Activated CD4-positive, alpha-beta T cell treated with anti-CD3 and anti-CD28 coated beads for 24 hours (primary cell): ENCODE data around the gene MKLN1.

Source experiments
- DNase-seq, 2 donors: peaks; one replicate each; pipeline ENCODE4 v3.0.0-alpha.2; 2020; ENCODE audit warnings: low read depth in 2 of 2

The MKLN1 gene

DNA sequence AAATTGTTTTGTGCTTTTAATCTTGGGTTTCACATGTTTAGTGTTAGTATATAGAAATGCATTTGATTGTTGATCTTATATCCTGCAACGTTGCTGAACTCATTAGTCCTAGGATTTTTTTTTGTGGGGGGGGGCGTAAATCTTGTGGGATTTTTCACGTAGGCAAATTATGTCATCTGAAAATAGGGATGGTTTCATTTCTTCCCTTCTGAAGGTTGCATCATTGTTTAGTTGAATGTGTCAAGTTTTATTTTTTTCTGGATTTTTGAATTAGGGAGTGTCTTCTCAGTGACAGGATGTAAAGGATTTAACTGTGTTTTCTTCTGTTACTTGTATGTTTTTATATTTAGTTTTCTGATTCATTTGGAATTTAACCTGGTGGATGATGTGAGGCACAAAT is 26.7 kb downstream of the MKLN1 start:
- no peak for DNase-seq

DNA sequence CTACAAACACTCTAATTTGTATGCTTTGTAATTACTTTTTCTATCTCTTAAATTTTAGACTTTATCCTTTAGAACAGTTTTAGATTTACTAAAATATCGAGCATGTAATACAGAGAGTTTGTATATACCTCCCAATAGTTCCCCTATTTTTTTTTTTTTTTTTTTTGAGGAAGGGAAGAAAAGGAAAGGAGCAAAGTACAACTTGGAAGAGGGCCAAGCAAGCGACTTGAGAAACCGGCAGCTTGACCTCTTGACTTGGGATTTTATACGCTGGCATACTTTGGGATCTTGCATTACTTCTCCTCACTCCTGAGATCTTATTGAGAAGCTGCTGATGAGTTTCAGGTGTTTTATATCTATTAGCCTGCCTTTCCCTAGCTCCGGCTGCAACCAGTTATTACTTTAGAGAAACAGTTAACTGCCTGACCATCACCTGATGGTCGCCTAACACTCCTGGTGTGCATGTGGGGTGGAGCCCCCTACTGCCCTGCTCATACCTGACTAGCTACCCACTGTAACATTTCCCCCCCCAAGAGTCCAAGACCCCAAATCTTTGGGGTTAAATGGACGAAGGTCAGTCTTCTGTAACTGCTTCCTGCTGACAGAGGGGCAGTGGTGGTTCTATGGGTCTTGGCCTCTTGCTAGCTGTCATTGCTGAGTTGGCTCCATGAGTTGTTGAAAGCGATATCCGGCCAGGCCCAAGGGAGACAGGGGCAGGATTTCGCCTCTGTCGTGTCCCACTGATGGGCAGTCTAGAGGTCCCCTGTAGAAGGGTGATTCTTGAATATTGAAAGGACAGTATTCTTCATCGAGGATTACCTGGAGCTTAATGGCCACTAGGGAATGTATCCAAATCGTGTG is 28.5 kb downstream of the MKLN1 start:
- DNase-seq, result no peak

DNA sequence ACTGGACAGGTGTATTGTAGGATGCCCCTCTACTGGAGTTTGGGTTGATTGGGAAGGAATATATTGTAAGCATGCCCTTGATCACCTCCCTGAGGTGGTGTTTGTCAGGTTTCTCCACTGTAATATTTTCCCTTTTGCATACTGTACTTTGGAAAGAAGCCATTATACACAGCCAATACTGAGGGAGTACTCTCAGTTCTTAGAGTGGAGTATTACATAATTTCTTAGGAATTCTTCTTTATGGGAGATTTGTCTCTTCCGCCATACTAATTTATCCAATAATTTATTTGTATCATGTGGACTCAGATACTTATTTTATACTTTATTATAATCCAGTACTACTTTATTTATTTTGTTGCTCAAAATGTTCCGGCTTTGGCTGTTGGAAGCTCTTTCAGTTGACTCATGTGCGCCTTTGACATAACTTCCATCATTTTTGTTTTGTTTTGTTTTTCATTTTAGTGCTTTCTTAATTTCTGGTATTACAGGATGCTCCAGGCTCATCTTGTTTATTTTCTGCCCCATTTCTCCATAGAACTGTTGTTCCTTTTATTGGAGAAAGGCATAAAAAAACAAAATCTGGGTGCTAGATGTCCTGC is 29.7 kb downstream of the MKLN1 start:
- no peak for DNase-seq

DNA sequence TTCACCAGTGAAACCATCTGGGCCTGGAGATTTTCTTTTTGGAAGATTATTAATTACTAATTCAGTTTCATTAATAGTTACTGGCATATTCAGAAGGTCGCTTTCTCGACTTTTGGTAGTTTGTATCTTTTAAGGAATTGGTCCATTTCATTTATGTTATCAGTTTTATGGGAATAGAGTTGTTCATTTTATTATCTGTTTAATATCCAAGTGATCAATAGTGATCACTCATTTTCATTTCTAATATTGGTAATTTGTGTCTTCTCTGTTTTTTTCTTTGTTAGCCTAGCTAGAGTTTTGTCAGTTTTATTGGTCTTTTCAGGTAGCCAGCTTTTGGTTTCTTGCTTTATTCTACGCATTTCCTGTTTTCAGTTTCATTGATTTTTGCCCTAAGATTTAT is 31.0 kb downstream of the MKLN1 start:
- no peak for DNase-seq

DNA sequence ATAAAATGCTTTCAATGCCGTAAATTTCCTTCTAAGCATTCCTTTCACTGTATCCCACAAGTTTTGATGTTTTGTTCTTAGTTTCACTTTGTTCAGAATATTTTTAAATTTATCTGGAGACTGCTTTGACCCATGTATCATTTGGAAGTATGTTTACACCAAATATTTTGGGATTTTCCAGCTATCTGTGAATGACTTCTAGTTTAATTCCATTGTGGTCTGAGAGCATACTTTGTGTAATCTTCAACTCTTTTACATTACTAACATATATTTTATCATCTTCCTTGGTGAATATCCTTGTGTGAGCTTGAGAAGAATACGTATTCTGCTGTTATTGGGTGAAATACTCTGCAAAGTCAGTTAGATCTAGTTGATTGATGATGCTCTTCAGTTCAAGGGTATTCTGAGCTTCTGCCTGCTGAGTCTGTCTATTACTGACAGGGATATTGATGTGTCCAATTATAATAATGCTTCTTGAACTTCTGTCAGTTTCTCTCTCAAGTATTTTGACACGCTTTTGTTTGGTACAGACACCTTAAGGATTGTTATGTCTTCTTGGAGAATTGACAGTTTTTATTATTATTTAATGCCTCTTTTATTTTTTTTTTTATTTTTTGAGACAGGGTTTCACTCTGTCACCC is 31.6 kb downstream of the MKLN1 start:
- DNase-seq, result no peak

DNA sequence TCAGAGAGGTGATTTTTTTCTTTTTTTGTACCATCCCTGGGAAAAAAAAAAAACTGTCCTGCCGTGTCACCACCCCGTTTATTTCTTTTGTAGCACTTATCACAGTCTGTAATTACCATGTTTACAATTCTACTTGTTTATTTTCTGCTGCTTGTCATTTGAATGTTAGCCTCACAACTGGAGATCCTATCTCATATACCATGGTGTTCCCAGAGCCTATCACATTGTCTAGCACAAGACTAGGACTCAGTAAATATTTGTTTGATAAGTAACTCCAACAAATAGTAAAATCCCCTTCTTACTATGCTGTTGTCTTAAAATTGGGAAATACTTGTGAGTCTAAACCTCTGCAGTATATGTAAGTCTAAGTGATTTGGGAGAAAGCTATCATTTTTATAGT is 36.0 kb downstream of the MKLN1 start:
- DNase-seq, result no peak

DNA sequence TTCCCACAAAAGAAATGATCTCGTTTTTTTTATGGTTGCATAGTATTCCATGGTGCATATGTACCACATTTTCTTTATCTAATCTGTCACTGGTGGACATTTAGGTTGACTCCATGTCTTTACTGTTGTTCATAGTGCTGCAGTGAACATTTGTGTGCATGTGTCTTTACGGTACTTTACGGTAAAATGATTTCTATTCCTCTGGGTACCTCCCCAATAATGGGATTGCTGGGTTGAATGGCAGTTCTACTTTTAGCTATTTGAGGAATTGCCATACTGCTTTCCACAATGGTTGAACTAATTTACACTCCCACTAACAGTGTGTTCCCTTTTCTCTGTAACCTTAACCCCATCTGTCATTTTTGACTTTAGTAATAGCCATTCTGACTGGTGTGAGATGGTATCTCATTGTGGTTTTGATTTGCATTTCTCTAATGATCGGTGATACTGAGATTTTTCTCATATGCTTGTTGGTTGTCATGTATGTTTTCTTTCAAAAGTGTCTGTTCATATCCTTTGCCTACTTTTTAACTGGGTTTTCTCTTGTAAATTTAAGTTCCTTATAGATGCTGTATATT is 37.2 kb downstream of the MKLN1 start:
- DNase-seq, result no peak

DNA sequence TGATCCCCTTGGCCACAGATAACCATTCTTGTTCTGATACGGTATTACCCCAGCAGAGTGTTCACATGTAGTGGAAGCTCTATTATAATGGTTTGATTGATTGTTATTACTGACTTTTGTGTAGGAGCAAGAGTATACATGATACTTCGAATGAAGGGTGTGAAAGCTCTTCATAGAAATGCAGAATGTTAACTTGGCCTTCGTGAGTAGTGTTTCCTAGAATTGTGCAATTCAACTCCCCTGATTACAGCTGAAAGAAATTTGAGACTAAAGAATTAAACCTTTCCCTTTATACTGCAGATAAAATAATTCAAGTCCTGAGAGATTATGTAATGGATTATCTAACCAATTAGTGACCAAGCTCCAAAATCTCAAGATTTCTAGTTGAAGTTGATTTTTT is 38.2 kb downstream of the MKLN1 start:
- no peak for DNase-seq

DNA sequence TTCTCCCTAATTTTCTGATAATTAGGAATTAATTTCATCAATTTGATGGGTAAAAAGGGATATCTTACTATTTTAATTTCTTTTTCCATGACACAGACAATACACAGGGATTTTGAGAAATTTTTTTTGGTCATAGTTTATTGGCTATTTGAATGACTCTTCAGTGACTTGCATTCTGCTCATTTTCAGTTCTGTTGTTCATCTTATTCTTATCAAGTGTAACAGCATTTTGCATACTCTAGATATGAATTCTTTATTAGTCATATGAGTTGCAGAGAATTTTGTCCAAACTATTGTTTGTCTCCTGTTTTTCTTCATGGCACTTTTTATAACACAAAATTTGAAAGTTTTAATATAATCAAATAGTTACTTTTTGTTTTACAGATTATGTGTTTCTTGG is 41.7 kb downstream of the MKLN1 start:
- no peak for DNase-seq

DNA sequence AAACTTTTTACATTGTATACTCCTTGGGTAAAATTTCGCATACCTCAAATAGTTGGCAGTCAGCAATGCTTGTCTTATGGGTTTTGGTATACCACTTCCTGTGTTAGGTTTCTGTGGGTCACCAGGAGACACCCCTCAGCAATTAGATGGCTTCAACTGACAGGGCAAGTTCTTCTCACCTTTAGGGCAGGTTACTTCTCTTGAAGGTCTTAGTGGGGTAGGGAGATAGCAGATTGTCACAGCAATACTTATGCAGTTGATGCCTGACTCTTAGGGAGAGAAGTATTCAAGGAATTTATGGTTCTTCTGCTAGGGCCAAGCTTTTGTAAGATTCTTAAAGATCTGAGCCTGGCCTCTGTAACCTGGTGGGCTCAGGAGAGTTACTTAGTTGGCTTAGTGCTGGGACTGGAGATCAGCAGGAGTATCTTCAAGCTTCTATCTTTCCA is 42.9 kb downstream of the MKLN1 start:
- DNase-seq, result no peak

DNA sequence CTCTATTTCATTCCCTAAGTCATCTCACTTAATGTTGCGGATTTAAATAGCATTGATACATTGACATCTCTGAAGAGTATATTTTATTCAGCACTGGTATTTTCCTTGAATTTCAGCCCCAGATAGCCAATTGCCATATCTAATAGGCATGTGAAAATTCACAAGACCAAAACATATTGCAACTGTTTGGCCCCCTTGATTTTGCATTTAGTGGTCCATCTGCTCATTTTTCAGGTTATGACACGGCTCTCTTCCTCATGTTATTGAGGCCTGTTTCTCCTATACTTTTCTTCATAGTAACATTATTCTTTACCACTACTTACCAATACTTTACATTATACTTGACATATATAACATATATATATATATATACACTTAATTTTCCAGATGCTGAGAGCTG is 43.7 kb downstream of the MKLN1 start:
- DNase-seq, result no peak

DNA sequence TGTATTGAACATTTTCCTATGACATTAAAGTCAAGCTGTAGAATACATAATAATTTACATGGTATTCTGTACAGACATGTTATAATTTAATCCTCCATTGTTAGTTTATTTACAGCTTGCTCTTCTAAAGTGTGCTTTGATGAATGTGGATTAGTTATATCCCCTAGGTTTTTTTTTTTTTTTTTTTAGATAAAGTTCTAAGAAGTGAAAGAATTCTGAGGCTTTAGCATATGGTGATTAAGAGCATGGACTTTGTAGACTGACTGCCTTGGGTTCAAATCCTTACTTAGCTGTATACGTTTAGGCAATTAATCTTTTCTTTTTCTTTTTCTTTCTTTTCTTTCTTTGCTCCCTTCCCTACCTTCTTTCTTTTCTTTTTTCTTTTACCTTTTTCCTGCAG is 44.9 kb downstream of the MKLN1 start:
- no peak for DNase-seq

DNA sequence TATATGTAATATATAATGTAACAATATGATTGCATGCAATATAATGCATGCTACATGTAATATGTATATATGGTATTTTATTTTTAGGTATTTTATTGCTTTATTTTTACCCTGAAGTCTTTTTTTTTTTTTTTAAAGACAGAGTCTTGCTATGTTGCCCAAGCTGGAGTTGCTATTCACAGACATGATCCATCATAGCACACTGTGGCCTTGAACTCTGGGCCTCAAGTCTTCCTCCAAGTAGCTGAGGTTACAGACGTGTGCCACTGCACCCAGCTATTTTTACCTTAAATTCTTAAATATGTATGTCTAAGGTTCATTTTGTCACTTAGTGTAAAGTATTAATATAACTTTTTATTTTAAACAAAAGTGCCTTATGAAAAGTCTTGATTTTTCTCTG is 47.1 kb downstream of the MKLN1 start:
- DNase-seq, result no peak

DNA sequence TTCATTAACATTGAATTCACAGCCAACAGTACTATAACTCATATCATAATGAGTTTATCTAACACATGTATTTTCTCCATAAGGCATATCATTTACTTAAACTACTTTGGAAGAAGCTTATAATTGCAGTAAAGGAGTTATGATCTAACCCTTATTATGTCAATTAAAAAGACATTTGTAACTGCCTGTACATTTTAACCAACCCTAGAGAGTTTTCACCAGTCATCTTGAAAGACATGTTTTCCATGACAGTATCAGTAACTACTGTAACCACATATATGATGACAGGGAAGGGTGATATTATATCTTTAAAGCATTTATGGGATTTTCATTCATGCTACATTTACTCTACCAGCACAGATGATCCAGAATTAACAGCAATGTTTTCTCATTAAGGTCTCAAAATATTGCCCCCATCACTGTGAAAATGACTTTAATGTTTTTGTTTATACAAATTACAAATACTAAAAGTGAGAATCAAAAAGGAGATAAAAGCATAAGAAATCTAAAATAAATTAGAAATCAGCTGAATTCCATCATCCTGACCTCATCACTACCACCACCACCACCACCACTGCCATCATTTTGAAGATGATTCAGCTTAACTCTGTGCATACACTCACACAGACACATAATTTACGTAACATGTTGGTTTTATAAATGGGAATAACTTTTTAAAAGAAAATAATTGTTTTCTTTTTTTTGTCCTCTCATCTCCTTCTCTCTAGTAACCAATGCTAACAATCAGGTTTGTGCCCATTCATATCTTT is 53.6 kb downstream of the MKLN1 start:
- no peak for DNase-seq

DNA sequence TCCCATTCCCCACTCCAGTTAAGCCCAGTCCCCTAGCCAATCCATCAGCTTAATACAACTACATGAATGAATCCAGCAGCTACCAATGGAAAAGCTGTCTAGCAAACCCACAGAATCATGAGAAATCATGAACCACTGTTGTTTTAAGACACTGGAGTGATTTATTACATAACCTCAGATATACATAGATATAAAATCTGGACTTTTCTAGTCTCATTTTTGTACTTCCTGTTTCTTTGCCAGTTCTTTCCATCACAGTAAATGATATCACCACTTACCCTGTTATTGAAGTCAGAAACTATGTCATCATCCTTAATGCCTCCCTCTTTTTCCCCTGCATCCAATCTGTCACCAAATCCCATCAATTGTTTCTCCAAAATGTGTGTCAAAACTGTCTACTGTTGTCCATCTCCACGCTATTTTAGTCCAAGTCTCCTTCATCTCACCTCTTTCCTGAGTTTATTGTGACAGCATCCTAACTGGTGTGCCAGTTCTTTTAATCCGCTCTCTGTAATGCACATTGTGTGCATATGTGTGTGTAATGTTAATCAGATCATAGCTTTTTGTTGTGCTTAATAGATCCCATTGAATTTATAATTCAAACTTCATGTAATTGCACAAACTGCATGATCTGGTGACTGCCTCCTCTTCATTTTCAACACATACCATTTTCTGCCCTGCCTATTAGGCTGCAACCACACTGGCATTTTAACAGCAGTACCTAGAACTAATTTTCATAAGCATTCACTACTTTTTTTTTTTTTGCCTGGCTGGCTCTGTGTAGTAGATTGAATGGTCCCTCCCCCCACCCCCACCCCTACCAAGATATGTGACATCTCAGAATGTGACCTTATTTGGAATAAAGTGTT is 56.0 kb downstream of the MKLN1 start:
- no peak for DNase-seq

DNA sequence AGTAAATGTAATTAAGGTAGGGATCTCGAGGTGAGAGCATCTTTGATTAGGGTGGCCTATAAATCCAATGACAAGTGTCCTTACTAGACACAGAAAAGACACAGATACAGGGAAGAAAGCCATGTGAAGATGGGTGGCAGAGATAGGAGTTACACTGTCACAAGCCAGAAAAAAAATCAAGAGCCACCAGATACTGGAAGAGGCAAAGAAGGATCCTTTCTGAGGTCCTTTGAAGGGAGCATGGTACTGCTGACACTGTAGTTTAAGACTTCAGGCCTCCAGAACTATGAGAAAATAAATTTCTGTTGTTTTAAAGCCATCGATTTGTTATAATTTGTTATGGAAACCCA is 56.6 kb downstream of the MKLN1 start:
- no peak for DNase-seq

DNA sequence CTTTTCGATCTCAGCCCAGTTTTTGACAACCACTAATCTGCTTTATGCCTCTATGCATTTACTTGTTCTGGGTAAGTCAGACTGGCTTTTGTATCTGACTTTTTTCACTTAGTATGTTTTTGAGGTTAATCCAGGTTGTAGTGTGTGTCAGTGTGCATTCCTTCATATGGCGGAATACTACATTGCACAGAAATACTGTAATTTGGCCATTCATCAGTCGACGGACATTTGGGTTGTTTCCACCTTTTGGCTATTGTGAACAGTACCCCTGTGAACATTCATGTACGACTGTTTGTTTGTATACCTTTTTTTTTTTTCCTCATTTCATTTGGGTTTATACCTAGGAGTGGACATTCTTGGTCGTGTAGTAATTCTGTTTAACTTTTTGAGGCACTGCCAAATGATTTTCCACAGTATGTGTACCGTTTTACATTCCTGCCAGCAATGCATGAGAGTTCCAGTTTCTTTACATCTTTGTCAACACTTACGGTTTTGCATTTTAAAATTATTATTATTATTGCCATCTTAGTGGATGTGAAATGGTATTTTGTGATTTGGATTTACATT is 57.4 kb downstream of the MKLN1 start:
- no peak for DNase-seq

DNA sequence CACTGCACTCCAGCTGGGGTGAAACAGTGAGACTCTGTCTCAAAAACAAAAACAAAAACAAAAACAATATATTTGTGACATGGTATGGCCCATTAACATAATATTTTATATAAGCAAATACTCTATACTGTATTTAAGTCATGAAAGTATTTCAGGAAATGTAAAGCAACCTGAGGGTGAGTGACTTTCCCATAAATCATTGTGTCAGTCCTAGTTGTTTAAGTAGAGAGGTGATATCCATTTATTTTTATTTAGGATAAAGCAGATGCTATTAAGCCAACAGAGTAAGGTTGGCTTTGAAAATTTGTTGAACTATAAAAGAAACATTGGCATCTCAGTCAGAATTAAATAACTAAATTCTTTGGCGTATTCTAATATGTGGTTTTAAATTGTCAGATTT is 60.5 kb downstream of the MKLN1 start:
- no peak for DNase-seq

DNA sequence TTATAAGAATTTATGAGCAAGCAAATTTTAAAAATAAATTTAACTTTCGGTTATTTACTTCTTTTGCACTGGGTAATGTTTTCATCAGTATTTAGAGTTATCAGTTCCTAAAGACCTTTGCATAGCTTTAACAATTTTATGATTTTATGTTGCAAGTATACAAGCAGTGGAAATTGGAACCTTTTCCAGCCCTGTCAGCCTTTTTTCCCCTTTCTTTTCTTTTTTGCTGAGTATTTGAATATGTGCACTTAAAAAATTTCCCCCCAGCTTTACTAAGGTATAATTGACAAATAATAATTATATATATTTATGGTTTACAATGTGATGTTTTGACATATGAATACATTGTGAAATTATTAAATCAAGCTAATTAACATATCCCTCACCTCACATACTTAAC is 62.6 kb downstream of the MKLN1 start:
- DNase-seq, result no peak

DNA sequence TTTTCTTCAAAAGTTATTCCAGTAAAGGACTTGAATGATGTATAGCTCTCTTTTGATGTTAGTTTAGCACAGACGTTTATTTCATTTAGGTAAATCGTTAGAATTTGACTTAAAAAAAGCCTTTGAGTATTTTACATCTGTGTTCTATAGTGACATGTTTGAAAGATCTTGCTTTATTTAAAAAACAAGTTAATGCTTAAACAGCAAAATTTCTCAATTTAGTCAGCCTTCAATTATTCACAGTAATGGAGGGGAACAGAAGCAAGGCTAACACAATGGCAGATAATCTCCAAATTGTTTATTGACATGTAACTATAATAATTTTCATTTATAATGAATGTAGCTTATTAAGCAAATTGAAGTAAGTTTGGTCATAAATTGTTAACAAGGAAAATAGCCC is 63.5 kb downstream of the MKLN1 start:
- DNase-seq, result no peak

DNA sequence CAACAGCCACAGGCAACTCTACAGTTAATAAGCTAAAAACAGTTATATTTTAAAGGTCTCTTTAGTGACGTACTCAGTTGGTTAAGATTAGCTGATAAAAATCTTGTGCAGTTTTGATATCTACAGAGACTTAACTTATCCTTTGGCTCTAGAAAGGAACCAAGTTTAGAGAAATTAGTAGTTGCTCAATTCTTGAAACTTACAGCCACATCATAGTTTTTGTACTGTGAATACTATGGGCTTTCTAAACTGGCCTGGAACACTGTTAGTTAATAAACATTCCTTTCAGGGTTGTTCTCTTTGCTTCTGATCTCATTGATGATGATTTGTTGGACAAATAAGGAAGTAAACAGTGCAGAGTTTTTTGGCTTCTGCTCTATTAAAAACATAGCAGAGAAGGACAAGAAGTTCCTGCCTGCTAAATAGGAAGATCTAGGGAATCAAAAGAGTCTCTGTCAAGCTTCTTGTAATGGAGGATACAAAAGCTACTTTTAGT is 73.1 kb downstream of the MKLN1 start:
- no peak for DNase-seq
